GM12878 (cell line): ENCODE measurements around the gene KIFC1. TPM values are rescaled to one million over a fixed set of nuclear protein-coding genes. Genes with fewer than 3 reads are reported as not detected.

Source experiments
- ATAC-seq: fragments of 200-7000 bp; cut with Tn5 transposase; 3 replicates; pipeline ENCODE4 v1.9.1; 2020; ENCODE audit warnings: mild to moderate bottlenecking, moderate library complexity
- BruUV-seq: library from RNA; stranded (reverse); fragments of 400-500 nt; replicated peaks from 2 replicates; lab custom pipeline; 2021; lab: Mats Ljungman, UMichigan
- CTCF ChIA-PET: fragments of 300-600 bp; sonication (Branson Sonifier 250); formaldehyde crosslinking; extraction: SDS; loops from one replicate; lab custom pipeline; 2021; ENCODE audit warnings: inconsistent platforms; lab: Yijun Ruan, JAX
- POLR2A ChIA-PET: fragments of 350-600 bp; formaldehyde crosslinking; extraction: SDS; loops from one replicate; lab custom pipeline; 2021; ENCODE audit warnings: inconsistent platforms; lab: Charles Lee
- RAD21 ChIA-PET: fragments of 300-600 bp; sonication (Branson Sonifier 250); formaldehyde crosslinking; loops from one replicate; lab custom pipeline; 2023; ENCODE audit warnings: antibody characterized with exemption; ENCODE audit not compliant: unreplicated experiment; lab: Charles Lee
- SMC1A ChIA-PET: fragments of 300-600 bp; sonication (Branson Sonifier 250); formaldehyde crosslinking; loops from one replicate; lab custom pipeline; 2023; ENCODE audit not compliant: unreplicated experiment, uncharacterized antibody; lab: Charles Lee
- DNase-seq: peaks from one replicate; pipeline ENCODE4 v3.0.0-alpha.2; 2011; ENCODE audit warnings: low read depth, low spot score
- FAIRE-seq: peaks from 3 replicates; lab custom pipeline; 2011; peaks lifted over from hg19 to GRCh38; lab: Jason Lieb, UNC
- H2AFZ ChIP-seq: 2 replicates; pipeline ENCODE4 v1.6.0; 2011; ENCODE audit warnings: low read depth, low read length, control low read depth; ENCODE audit not compliant: control insufficient read depth
- H3K27ac ChIP-seq: 2 replicates; pipeline ENCODE4 v1.5.1; 2011; ENCODE audit warnings: control low read depth; ENCODE audit not compliant: control insufficient read depth, insufficient read depth
- H3K27me3 ChIP-seq, 2 experiments: replicated peaks in 1 of 2; 2 replicates each; pipeline versions ENCODE4 v1.6.0 to v1.6.1; 2011; ENCODE audit warnings: low read length in 1 of 2; ENCODE audit not compliant: control insufficient read depth in 2 of 2, insufficient read depth in 2 of 2
- H3K36me3 ChIP-seq, 2 experiments: 2 replicates each; pipeline ENCODE4 v1.5.1; 2011; ENCODE audit warnings: low read length in 1 of 2; ENCODE audit not compliant: control insufficient read depth in 2 of 2, insufficient read depth in 2 of 2
- H3K4me1 ChIP-seq: 2 replicates; pipeline ENCODE4 v1.6.1; 2011; ENCODE audit warnings: mild to moderate bottlenecking, low read length, moderate library complexity, mixed read lengths; ENCODE audit not compliant: control insufficient read depth, insufficient read depth
- H3K4me2 ChIP-seq: 2 replicates; pipeline ENCODE4 v1.6.0; 2011; ENCODE audit warnings: control low read depth; ENCODE audit not compliant: control insufficient read depth, insufficient read depth
- H3K4me3 ChIP-seq: fragments of 200-600 bp; sonication (generic); 2 replicates; pipeline ENCODE4 v1.5.1; 2016
- H3K79me2 ChIP-seq: 2 replicates; pipeline ENCODE4 v1.6.0; 2011; ENCODE audit warnings: low read length; ENCODE audit not compliant: control insufficient read depth, insufficient read depth
- H3K9ac ChIP-seq: 2 replicates; pipeline ENCODE4 v1.8.0; 2011; ENCODE audit warnings: low read length, control low read depth, mixed read lengths; ENCODE audit not compliant: control insufficient read depth, insufficient read depth
- H3K9me3 ChIP-seq: replicated peaks from 3 replicates; pipeline ENCODE4 v1.5.1; 2011; ENCODE audit warnings: mild to moderate bottlenecking, low read length; ENCODE audit not compliant: control insufficient read depth, insufficient read depth
- H4K20me1 ChIP-seq: 2 replicates; pipeline ENCODE4 v1.6.0; 2011; ENCODE audit not compliant: control insufficient read depth, insufficient read depth
- ATF7 ChIP-seq: fragments of 450-650 bp; IDR thresholded peaks from 2 replicates; pipeline ENCODE4 v1.6.1; 2016; ENCODE audit warnings: low read depth, mild to moderate bottlenecking
- BRCA1 ChIP-seq: IDR thresholded peaks from 2 replicates; pipeline ENCODE4 v1.6.1; 2011; ENCODE audit warnings: low read depth, low read length, improper control_type of control experiment
- CBX3 ChIP-seq: fragments of 200-600 bp; sonication (generic); IDR thresholded peaks from 2 replicates; pipeline ENCODE4 v1.6.1; 2016; ENCODE audit warnings: low read depth, borderline replicate concordance
- ESRRA ChIP-seq: IDR thresholded peaks from 2 replicates; pipeline ENCODE4 v1.6.1; 2012; ENCODE audit warnings: mild to moderate bottlenecking, low read length, improper control_type of control experiment
- KLF5 ChIP-seq: fragments of 450-650 bp; IDR thresholded peaks from 2 replicates; pipeline ENCODE4 v1.6.1; 2014; ENCODE audit warnings: mild to moderate bottlenecking; ENCODE audit not compliant: partially characterized antibody
- MAX ChIP-seq: IDR thresholded peaks from 2 replicates; pipeline ENCODE4 v1.6.1; 2012; ENCODE audit warnings: low read depth, low read length, improper control_type of control experiment
- NFYB ChIP-seq: IDR thresholded peaks from 2 replicates; pipeline ENCODE4 v1.6.1; 2011; ENCODE audit warnings: low read depth, mild to moderate bottlenecking, low read length, improper control_type of control experiment, moderate library complexity; ENCODE audit not compliant: insufficient read depth
- RELB ChIP-seq: fragments of 450-650 bp; IDR thresholded peaks from 2 replicates; pipeline ENCODE4 v1.6.1; 2017; ENCODE audit warnings: low read depth, mild to moderate bottlenecking, moderate library complexity
- RFX5 ChIP-seq: IDR thresholded peaks from 2 replicates; pipeline ENCODE4 v1.6.1; 2011; ENCODE audit warnings: low read depth, low read length, improper control_type of control experiment
- SIN3A ChIP-seq: IDR thresholded peaks from 2 replicates; pipeline ENCODE4 v1.6.1; 2012; ENCODE audit warnings: low read depth, low read length, improper control_type of control experiment
- SKIL ChIP-seq: fragments of 450-650 bp; IDR thresholded peaks from 2 replicates; pipeline ENCODE4 v1.6.1; 2017; ENCODE audit warnings: mild to moderate bottlenecking, low read depth, inconsistent platforms; ENCODE audit not compliant: poor library complexity, severe bottlenecking
- SRF ChIP-seq, 2 experiments: IDR thresholded peaks; 2 replicates each; pipeline ENCODE4 v1.6.1; 2011; ENCODE audit warnings: low read depth in 2 of 2, low read length in 2 of 2, mild to moderate bottlenecking in 1 of 2, moderate library complexity in 1 of 2
- STAT1 ChIP-seq: fragments of 450-650 bp; conservative IDR thresholded peaks from 2 replicates; pipeline ENCODE4 v1.6.1; 2014; ENCODE audit warnings: antibody characterized with exemption, mild to moderate bottlenecking
- ZZZ3 ChIP-seq: IDR thresholded peaks from 2 replicates; pipeline ENCODE4 v1.6.1; 2011; ENCODE audit warnings: low read depth; ENCODE audit not compliant: control insufficient read depth, insufficient read length
- WGBS: methylation state at CpG from one replicate; pipeline ENCODE4 v1.1.6; 2016; ENCODE audit warnings: low lambda C conversion rate; ENCODE audit not compliant: insufficient replicate concordance, insufficient coverage; ENCODE audit errors: missing lambda C conversion rate; 5-methylcytosine and 5-hydroxymethylcytosine counted together
- in situ Hi-C: fragments of 300-500 bp; cut with MboI; formaldehyde crosslinking; loops from 9 replicates; pipeline ENCODE4 v1.14.3; 2018; ENCODE audit warnings: mixed read lengths
- intact Hi-C: fragments of 100-400 bp; cut with micrococcal nuclease; formaldehyde crosslinking; loops from one replicate; pipeline ENCODE4 v1.14.2; 2022; ENCODE audit not compliant: unreplicated experiment
- polyA plus RNA-seq, 11 experiments: library from polyadenylated mRNA; depleted of rRNA in 4 of 11; unstranded in 6 of 11; stranded (reverse) in 5 of 11; fragments of >200 nt; fragmentation: Nextera tagmentation in 4 of 11; fragmentation: Illumina TruSeq in 1 of 11; extraction: Ambion mirVana in 4 of 11; extraction: Trizol in 1 of 11; gene quantifications; 1 replicate in 1 of 11; 2 replicates in 10 of 11; pipeline versions ENCODE4 v1.2.1 to v1.2.3, GENCODE V29; 2011 to 2016; ENCODE audit warnings: inconsistent platforms in 2 of 11, missing spikeins in 2 of 11, low read depth in 1 of 11
- total RNA-seq, 4 experiments: library from RNA; depleted of rRNA in 3 of 4; stranded (reverse); fragments of >200 nt in 3 of 4; fragmentation: Illumina TruSeq in 1 of 4; extraction: Trizol in 1 of 4; gene quantifications; 2 replicates each; pipeline versions ENCODE4 v1.2.1 to v1.2.3, GENCODE V29; 2013 to 2021
- TF ChIP-seq, protein P1 (sequence below): IDR thresholded peaks from 2 replicates; pipeline ENCODE4 v1.6.1; 2012; ENCODE audit warnings: low read length, inconsistent platforms

Gene KIFC1
- total and polyA plus RNA-seq, 10 of the 15 experiments (the other 5 are each of a cell fraction or from before 2014, with no cell fraction given) = 1.8 to 87.4 (median 54.4) TPM

DNA sequence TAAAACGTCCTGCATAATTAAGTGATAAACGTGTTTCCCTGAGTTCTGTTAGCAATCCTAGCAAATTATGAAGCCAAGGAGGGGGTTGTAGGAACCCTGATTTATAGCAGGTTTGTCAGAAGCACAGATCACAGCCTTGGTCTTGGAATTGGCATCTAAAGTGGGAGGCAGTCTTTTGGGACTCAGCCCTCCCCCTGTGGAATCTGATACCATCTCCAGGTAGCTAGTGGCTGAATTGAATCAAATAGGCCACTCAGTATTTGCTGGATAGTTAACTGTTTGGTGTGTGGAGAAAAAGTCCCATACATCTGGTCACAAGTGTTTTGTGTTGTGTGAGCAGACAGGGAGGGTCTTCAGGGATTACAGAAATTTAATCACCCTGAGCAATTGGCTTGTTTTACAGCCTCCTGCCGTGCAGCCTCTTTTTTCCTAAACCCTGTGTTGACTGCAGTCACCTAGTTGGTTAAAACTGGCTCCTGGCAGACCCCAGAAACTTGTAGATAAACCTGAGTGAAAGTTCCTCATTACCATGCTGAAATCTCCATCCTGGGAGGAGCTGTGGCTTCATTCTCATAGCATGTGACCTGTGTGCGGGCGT lies 19.0 kb upstream of the KIFC1 start:
- ChIA-PET RAD21 (no interaction called here), POLR2A (no interaction called here), CTCF (no interaction called here), SMC1A (no interaction called here)
- no peak overlapping the region for H3K4me2 ChIP-seq
- no peak for ATAC-seq
- no peak overlapping the region for H3K27ac ChIP-seq
- in situ Hi-C loops (no loop called here), intact Hi-C loops (no loop called here)
- WGBS = 1% methylated on average over 5 of the region's 5 CpGs
- H3K4me1 ChIP-seq = no peaks in the 10 kb centered on the region
- no peak overlapping the region for H3K4me3 ChIP-seq
- H4K20me1 ChIP-seq = no peaks in the 10 kb centered on the region
- no peaks in the 10 kb centered on the region for H3K27me3 ChIP-seq
- BruUV-seq = no TSS peak
- DNase-seq = no peak
- no peaks in the 10 kb centered on the region for H3K9me3 ChIP-seq
- no peak overlapping the region for H3K9ac ChIP-seq
- FAIRE-seq = no peak
- H3K36me3 ChIP-seq = no peaks in the 10 kb centered on the region
- H3K79me2 ChIP-seq = no peaks in the 10 kb centered on the region
- H2AFZ ChIP-seq = no peak overlapping the region
- no peak for TF ChIP-seq SRF (IDR thresholded peaks at IDR 0.05; ENCODE audit: low read depth in 2 of 2, low read length in 2 of 2)
- no peak for TF ChIP-seq SIN3A
- no peak for TF ChIP-seq MAX
- no peak for TF ChIP-seq NFYB
- TF ChIP-seq BRCA1 = no peak
- no peak for TF ChIP-seq RFX5
- no peak for TF ChIP-seq ATF7
- TF ChIP-seq CBX3 = no peak
- TF ChIP-seq, protein P1, sequence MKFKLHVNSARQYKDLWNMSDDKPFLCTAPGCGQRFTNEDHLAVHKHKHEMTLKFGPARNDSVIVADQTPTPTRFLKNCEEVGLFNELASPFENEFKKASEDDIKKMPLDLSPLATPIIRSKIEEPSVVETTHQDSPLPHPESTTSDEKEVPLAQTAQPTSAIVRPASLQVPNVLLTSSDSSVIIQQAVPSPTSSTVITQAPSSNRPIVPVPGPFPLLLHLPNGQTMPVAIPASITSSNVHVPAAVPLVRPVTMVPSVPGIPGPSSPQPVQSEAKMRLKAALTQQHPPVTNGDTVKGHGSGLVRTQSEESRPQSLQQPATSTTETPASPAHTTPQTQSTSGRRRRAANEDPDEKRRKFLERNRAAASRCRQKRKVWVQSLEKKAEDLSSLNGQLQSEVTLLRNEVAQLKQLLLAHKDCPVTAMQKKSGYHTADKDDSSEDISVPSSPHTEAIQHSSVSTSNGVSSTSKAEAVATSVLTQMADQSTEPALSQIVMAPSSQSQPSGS = no peak
- no peak for TF ChIP-seq ESRRA
- TF ChIP-seq KLF5 = no peak
- TF ChIP-seq RELB = no peak
- no peak for TF ChIP-seq ZZZ3
- no peak for TF ChIP-seq SKIL
- TF ChIP-seq STAT1 = no peak
- TF ChIP-seq, all 136 proteins: peak for 0
